ENCODE measurements around the gene BAAT. TPM values are rescaled to one million over a fixed set of nuclear protein-coding genes. Genes with fewer than 3 reads are reported as not detected.

Gene BAAT
- total RNA-seq, 8 experiments from 2014 or later, result 0.10 to 0.46 (median 0.22) TPM; not detected in 1

- H3K27ac ChIP-seq, result no peak overlapping the region
- no peak for ATAC-seq (replicated peaks in 6 of 8)
- no peak overlapping the region for H3K4me3 ChIP-seq
- H3K4me1 ChIP-seq (replicated peaks in 1 of 2), result no peaks in the 10 kb centered on the region
- in situ Hi-C loops (cut with MboI; ENCODE audit: low pct_unique_long_range_greater_than_20kb in 2 of 9, low sequenced_read_pairs in 9 of 9, unreplicated experiment in 9 of 9), result loop anchor here in 6 of 9 experiments (25.0 kb wide), 3 partner anchors 203 to 703 kb away; no protein-coding TSS in a partner anchor
- 24 to 100% (median 86%) methylated on average over 1 to 2 of the region's 2 CpGs for WGBS, 10 experiments
These were observed 69.7 kb downstream of the BAAT start for GRCh38 chr9:101315112-101315450.

- Histone ChIP-seq H3K4me1 (replicated peaks in 1 of 2) (no peaks in the 10 kb centered on the region), H3K27ac (no peak overlapping the region), H3K4me3 (no peak overlapping the region)
- in situ Hi-C loops (cut with MboI; ENCODE audit: low pct_unique_long_range_greater_than_20kb in 2 of 9, low sequenced_read_pairs in 9 of 9, unreplicated experiment in 9 of 9), result loop anchor here in 6 of 9 experiments (25.0 kb wide), 3 partner anchors 200 to 700 kb away; no protein-coding TSS in a partner anchor
- WGBS, 10 experiments, result 53 to 100% (median 80%) methylated on average over 4 to 8 of the region's 8 CpGs; no CpG with 5 or more reads in 3 of the 10 experiments
- ATAC-seq (replicated peaks in 6 of 8), result no peak
These were observed 72.1 kb downstream of the BAAT start for GRCh38 chr9:101312661-101313060.

DNA sequence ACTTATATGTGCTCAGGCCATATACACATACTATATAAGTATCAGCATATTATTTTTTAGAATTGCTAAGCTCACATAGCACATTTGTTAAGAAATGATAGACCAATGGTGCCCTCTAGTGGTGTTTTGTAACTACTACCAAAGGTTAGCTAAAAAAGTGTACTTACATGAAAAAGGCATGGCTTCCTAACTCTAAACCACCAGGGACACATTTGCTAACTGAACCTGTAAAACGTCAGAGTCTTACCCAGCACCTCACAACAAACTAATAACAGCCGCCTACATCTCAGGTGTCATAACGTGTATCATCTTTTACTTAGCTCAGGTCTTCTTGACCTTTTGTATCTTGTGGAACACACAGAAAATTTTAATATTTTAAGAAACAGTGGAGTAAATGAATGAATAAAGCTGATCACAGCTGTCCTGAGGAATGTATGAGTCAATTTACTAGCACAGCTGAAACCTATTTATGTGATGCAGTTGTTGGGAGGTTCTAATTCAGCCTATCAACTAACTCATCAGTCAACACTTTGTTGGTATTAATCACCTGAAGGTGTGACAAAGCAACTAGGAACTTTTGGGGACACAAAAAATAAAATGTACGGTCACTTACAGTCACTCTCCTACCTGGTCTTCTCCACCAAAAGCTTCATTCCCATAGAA lies 72.9 kb downstream of the BAAT start:
- H3K4me1 ChIP-seq (replicated peaks in 1 of 2), result peaks cover 0 to 2% of the 10 kb centered on the region in 2 donors
- no peak overlapping the region for H3K27ac ChIP-seq
- 0 to 75% (median 18%) methylated on average over 1 to 4 of the region's 4 CpGs; no CpG with 5 or more reads in 2 of the 10 experiments for WGBS, 10 experiments
- no peak overlapping the region for H3K4me3 ChIP-seq
- in situ Hi-C loops (cut with MboI; ENCODE audit: low pct_unique_long_range_greater_than_20kb in 2 of 9, low sequenced_read_pairs in 9 of 9, unreplicated experiment in 9 of 9), result loop anchor here in 6 of 9 experiments (25.0 kb wide), 3 partner anchors 200 to 700 kb away; no protein-coding TSS in a partner anchor
- peak; percentile 49 to 86 (median 66) for ATAC-seq (replicated peaks in 6 of 8)

- in situ Hi-C loops (cut with MboI; ENCODE audit: low pct_unique_long_range_greater_than_20kb in 2 of 9, low sequenced_read_pairs in 9 of 9, unreplicated experiment in 9 of 9), result loop anchor here in 6 of 9 experiments (25.0 kb wide), 3 partner anchors 199 to 699 kb away; no protein-coding TSS in a partner anchor
- 0 to 67% (median 20%) methylated on average over 1 to 2 of the region's 2 CpGs for WGBS, 10 experiments
- Histone ChIP-seq H3K27ac (no peak overlapping the region), H3K4me1 (replicated peaks in 1 of 2) (peaks cover 0 to 2% of the 10 kb centered on the region in 2 donors), H3K4me3 (no peak overlapping the region)
- ATAC-seq (replicated peaks in 6 of 8), result peak in 3 of 8 experiments; percentile 7 to 24 (median 14)
These were observed 73.6 kb downstream of the BAAT start for GRCh38 chr9:101311191-101311590.

Other genes starting within 250 kb of the BAAT start
- 10 to 100 TPM; 18.3 to 23.5 (median 20.0) TPM for gene MRPL50, start 13.6 kb upstream of the BAAT start, total RNA-seq
- gene ZNF189, start 13.8 kb upstream of the BAAT start, total RNA-seq, result 10 to 100 TPM; 10.7 to 29.7 (median 20.0) TPM
- 1 to 10 TPM in 1 of 8 experiments, under 1 TPM in 6, not detected in 1; 0.18 to 1.0 (median 0.46) TPM for gene ALDOB, start 50.8 kb upstream of the BAAT start, total RNA-seq
- 100 to 1,000 TPM in 1 of 8 experiments, 10 to 100 TPM in 7; 30.1 to 124 (median 35.5) TPM for gene RNF20, start 148.8 kb upstream of the BAAT start, total RNA-seq
- gene PPP3R2, start 210.0 kb upstream of the BAAT start, total RNA-seq, result 1 to 10 TPM in 1 of 8 experiments, under 1 TPM in 4, not detected in 3; 0.10 to 1.5 (median 0.17) TPM